B cell (primary cell): ENCODE data around the gene NEU4. TPM values are rescaled to one million over a fixed set of nuclear protein-coding genes. Genes with fewer than 3 reads are reported as not detected.
A peak's percentile ranks its signal among the peaks of the same experiment; 100 is the strongest.

Experiments
- ATAC-seq: fragments of 200-7000 bp; cut with Tn5 transposase; one replicate; pipeline ENCODE4 v1.10.0; 2021; ENCODE audit warnings: low read depth, mild to moderate bottlenecking, moderate number of reproducible peaks, moderate library complexity
- CTCF ChIA-PET: fragments of 350-600 bp; sonication (Branson Sonifier 250); formaldehyde crosslinking; loops from one replicate; lab custom pipeline; 2021; ENCODE audit warnings: antibody characterized with exemption, inconsistent platforms; lab: Charles Lee
- POLR2A ChIA-PET: fragments of 350-600 bp; sonication (Branson Sonifier 250); formaldehyde crosslinking; loops from one replicate; lab custom pipeline; 2021; ENCODE audit warnings: antibody characterized with exemption; lab: Charles Lee
- DNase-seq: peaks from one replicate; pipeline ENCODE4 v3.0.0; 2013
- H2AFZ ChIP-seq: 2 replicates; pipeline ENCODE4 v1.6.1; 2012; ENCODE audit warnings: mild to moderate bottlenecking, low read depth, low read length; ENCODE audit not compliant: insufficient read depth, poor library complexity, severe bottlenecking
- H3K27ac ChIP-seq, 2 donors: 1 replicate in 1 of 2; 2 replicates in 1 of 2; pipeline ENCODE4 v1.5.1; 2012 to 2013; ENCODE audit warnings: low read length in 2 of 2, mild to moderate bottlenecking in 2 of 2, moderate library complexity in 1 of 2
- H3K27me3 ChIP-seq, 4 experiments: fragments of 200-600 bp in 1 of 4; sonication (generic) in 1 of 4; replicated peaks in 1 of 4; 1 replicate in 2 of 4; 2 replicates in 2 of 4; pipeline versions ENCODE4 v1.6.1 to v1.7.0; 2013 to 2016; ENCODE audit warnings: low read length in 3 of 4, mild to moderate bottlenecking in 2 of 4, mixed read lengths in 1 of 4, moderate library complexity in 1 of 4; ENCODE audit not compliant: insufficient read depth in 4 of 4, control insufficient read depth in 3 of 4; ENCODE audit errors: control extremely low read depth in 1 of 4
- H3K36me3 ChIP-seq, 2 experiments: replicated peaks in 1 of 2; 1 replicate in 1 of 2; 2 replicates in 1 of 2; pipeline versions ENCODE4 v1.6.1 to v1.7.1; 2013; ENCODE audit warnings: low read length in 1 of 2; ENCODE audit not compliant: insufficient read depth in 2 of 2, control insufficient read depth in 1 of 2; ENCODE audit errors: control extremely low read depth in 1 of 2, extremely low read depth in 1 of 2
- H3K4me1 ChIP-seq, 2 donors: fragments of 200-600 bp in 1 of 2; sonication (generic) in 1 of 2; 1 replicate in 1 of 2; 2 replicates in 1 of 2; pipeline versions ENCODE4 v1.5.1 to v1.6.1; 2013 to 2017; ENCODE audit warnings: low read length in 2 of 2; ENCODE audit not compliant: control insufficient read depth in 2 of 2, insufficient read depth in 2 of 2
- H3K4me2 ChIP-seq: replicated peaks from 2 replicates; pipeline ENCODE3; 2012; ENCODE audit warnings: mild to moderate bottlenecking, low read depth, low read length; ENCODE audit not compliant: poor library complexity, severe bottlenecking
- H3K4me3 ChIP-seq, 5 experiments: fragments of 200-600 bp in 1 of 5; sonication (generic) in 1 of 5; 1 replicate in 3 of 5; 2 replicates in 2 of 5; pipeline versions ENCODE4 v1.5.1 to v1.7.0; 2011 to 2016; ENCODE audit warnings: low read length in 4 of 5, mild to moderate bottlenecking in 4 of 5, low read depth in 2 of 5, control low read depth in 1 of 5, moderate library complexity in 1 of 5; ENCODE audit not compliant: insufficient read depth in 1 of 5; ENCODE audit errors: control extremely low read depth in 1 of 5, extremely low read depth in 1 of 5
- H3K79me2 ChIP-seq: fragments of 200-600 bp; sonication (generic); one replicate; pipeline ENCODE4 v1.6.0; 2016; ENCODE audit warnings: low read length; ENCODE audit not compliant: control insufficient read depth, insufficient read depth
- H3K9ac ChIP-seq: fragments of 200-600 bp; sonication (generic); 2 replicates; pipeline ENCODE4 v1.6.1; 2017; ENCODE audit warnings: mild to moderate bottlenecking, low read length, moderate library complexity
- H3K9me3 ChIP-seq, 3 donors: one replicate each; pipeline versions ENCODE4 v1.6.1 to v1.7.1; 2013; ENCODE audit warnings: low read length in 2 of 3; ENCODE audit not compliant: control insufficient read depth in 2 of 3, insufficient read depth in 1 of 3; ENCODE audit errors: control extremely low read depth in 1 of 3
- H4K20me1 ChIP-seq: 2 replicates; pipeline ENCODE4 v1.6.0; 2012; ENCODE audit warnings: mild to moderate bottlenecking, low read length; ENCODE audit not compliant: insufficient read depth, control insufficient read depth, poor library complexity, severe bottlenecking
- H3K27ac Mint-ChIP-seq: one replicate; pipeline ENCODE4 v1.8.0; 2021; ENCODE audit warnings: mixed read lengths
- H3K27me3 Mint-ChIP-seq: one replicate; pipeline ENCODE4 v1.8.0; 2021; ENCODE audit warnings: mixed read lengths
- H3K4me1 Mint-ChIP-seq: one replicate; pipeline ENCODE4 v1.8.0; 2021; ENCODE audit warnings: mixed read lengths
- H3K4me3 Mint-ChIP-seq: one replicate; pipeline ENCODE4 v1.8.0; 2021; ENCODE audit warnings: mixed read lengths
- H3K9me3 Mint-ChIP-seq: one replicate; pipeline ENCODE4 v1.8.0; 2022; ENCODE audit warnings: mixed read lengths; ENCODE audit not compliant: insufficient read depth
- EZH2 ChIP-seq: IDR thresholded peaks from 2 replicates; pipeline ENCODE4 v1.6.1; 2012; ENCODE audit warnings: borderline replicate concordance, low read depth, mild to moderate bottlenecking, moderate library complexity, low read length; ENCODE audit not compliant: insufficient read depth, poor library complexity, severe bottlenecking
- WGBS: methylation state at CpG from one replicate; pipeline ENCODE4 v1.1.5; 2013; ENCODE audit warnings: missing lambda C conversion rate; ENCODE audit not compliant: insufficient coverage; 5-methylcytosine and 5-hydroxymethylcytosine counted together
- intact Hi-C: fragments of 100-400 bp; cut with micrococcal nuclease; formaldehyde crosslinking; loops from one replicate; pipeline ENCODE4 v1.10.0; 2022
- polyA plus RNA-seq: library from polyadenylated mRNA; depleted of rRNA; stranded (reverse); fragments of >200 nt; gene quantifications from 2 replicates; pipeline ENCODE4 v1.2.3, GENCODE V29; 2012
- total RNA-seq, 2 donors: library from RNA; stranded (reverse); fragments of 120-200 nt in 1 of 2; gene quantifications; 1 replicate in 1 of 2; 2 replicates in 1 of 2; pipeline versions ENCODE4 v1.2.3 to v1.2.4, GENCODE V29; 2013 to 2022
- TF ChIP-seq, protein P1 (sequence below): fragments of 200-600 bp; IDR thresholded peaks from one replicate; pipeline ENCODE4 v1.8.0; 2022; ENCODE audit warnings: antibody characterized with exemption, mild to moderate bottlenecking

NEU4 gene
- total and polyA plus RNA-seq, 2 donors (not counting 1 experiment from before 2014, with no cell fraction given): 0.19 TPM; not detected in 1

DNA sequence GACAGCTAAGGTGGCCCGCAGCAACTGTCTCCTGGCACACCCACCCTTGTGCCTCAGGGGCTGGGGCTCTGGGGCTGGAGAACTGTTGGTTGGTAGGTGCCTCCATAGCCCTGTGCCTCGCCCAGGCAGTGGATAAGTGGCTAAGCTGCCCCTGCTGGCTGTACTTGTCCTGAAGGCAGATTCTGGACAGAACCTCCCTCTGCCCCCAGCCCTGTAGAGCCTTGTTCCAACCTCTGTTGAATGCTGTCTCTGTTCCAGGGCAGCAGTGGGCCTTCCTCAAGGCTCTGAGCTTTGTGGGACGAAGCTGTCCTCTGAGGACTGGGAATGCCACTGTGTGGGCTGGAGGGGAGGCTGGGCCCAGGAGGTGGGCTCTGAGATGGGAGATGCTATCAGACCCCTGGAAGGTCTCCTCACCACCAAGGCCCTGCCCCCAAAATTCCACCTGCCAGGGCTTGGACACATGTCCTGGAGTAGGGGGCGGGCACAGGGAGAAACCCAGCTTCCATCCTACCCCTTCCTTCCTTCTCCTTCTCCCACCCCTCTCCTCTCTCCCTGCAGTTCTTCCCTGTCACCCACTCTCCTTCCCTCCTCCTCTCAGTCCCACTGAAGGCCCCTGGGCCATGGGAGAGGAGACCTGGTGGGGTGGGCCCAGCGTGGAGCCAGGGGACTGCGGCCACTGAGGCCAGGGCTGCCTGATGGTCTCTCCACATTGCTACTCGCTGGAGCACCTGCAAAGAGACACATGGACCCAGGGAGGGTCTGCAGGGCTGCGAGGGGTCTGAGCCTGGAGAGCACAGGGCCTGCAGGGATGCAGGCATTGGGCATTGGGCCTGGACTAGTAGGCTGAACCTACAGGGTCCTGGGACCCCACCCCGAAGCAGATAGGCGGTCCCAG lies 51.4 kb downstream of the NEU4 start:
- Histone ChIP-seq H4K20me1 (no peaks in the 10 kb centered on the region), H3K4me1 (peaks cover 36 to 50% of the 10 kb centered on the region in 2 donors), H3K9me3 (peaks cover 0 to 15% (median 0%) of the 10 kb centered on the region in 3 donors), H3K27me3 (peaks cover 0 to 47% (median 30%) of the 10 kb centered on the region in 4 experiments), H3K36me3 (no peaks in the 10 kb centered on the region), H3K79me2 (no peaks in the 10 kb centered on the region), H3K4me2 (peak overlapping the region; percentile 74), H3K27ac (peak overlapping the region; percentile 35 to 44), H3K9ac (peak overlapping the region; percentile 32), H3K4me3 (peak overlapping the region in 2 of 5 experiments; percentile 21 to 52), H2AFZ (peak overlapping the region; percentile 20)
- intact Hi-C loops: no loop called here
- ATAC-seq: peak; percentile 19
- no peak for DNase-seq
- Mint-ChIP-seq H3K4me1 (peaks cover 44% of the 10 kb centered on the region), H3K9me3 (no peaks in the 10 kb centered on the region), H3K27me3 (peaks cover 29% of the 10 kb centered on the region), H3K4me3 (peak overlapping the region; percentile 81), H3K27ac (peak overlapping the region; percentile 88)
- CTCF ChIA-PET: interaction anchor here (1.0 kb wide), 1 partner anchor 17 kb away, joined by 5 read pairs; no protein-coding TSS in a partner anchor
- POLR2A ChIA-PET: interaction anchor here (0.9 to 1.2 kb wide), 3 partner anchors 16 to 126 kb away, joined by 3 to 4 read pairs (median 3); partner anchors contain the start of gene D2HGDH
- TF ChIP-seq EZH2: no peak
- TF ChIP-seq, protein P1, sequence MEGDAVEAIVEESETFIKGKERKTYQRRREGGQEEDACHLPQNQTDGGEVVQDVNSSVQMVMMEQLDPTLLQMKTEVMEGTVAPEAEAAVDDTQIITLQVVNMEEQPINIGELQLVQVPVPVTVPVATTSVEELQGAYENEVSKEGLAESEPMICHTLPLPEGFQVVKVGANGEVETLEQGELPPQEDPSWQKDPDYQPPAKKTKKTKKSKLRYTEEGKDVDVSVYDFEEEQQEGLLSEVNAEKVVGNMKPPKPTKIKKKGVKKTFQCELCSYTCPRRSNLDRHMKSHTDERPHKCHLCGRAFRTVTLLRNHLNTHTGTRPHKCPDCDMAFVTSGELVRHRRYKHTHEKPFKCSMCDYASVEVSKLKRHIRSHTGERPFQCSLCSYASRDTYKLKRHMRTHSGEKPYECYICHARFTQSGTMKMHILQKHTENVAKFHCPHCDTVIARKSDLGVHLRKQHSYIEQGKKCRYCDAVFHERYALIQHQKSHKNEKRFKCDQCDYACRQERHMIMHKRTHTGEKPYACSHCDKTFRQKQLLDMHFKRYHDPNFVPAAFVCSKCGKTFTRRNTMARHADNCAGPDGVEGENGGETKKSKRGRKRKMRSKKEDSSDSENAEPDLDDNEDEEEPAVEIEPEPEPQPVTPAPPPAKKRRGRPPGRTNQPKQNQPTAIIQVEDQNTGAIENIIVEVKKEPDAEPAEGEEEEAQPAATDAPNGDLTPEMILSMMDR: no peak
- 93% methylated on average over 9 of the region's 10 CpGs for WGBS

DNA sequence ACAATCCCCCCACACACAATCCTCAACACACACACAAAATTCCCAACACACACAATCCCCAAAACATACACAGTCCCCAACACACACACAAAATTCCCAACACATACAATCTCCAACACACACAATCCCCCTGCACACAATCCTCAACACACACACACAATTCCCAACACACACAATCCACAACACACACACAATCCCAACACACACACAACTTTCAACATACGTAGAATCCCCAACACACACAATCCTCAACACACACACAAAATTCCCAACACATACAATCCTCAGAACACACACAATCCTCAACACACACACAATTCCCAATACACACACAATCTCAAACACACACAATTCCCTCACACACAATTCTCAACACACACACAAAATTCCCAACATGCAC lies 52.3 kb downstream of the NEU4 start:
- CTCF ChIA-PET: no interaction called here
- Histone ChIP-seq H3K79me2 (no peaks in the 10 kb centered on the region), H3K4me2 (no peak overlapping the region), H3K9me3 (peaks cover 0 to 15% (median 0%) of the 10 kb centered on the region in 3 donors), H3K9ac (no peak overlapping the region), H3K4me3 (no peak overlapping the region), H3K4me1 (peaks cover 36 to 54% of the 10 kb centered on the region in 2 donors), H3K27me3 (peaks cover 0 to 55% (median 36%) of the 10 kb centered on the region in 4 experiments), H3K36me3 (no peaks in the 10 kb centered on the region), H2AFZ (no peak overlapping the region), H3K27ac (no peak overlapping the region), H4K20me1 (no peaks in the 10 kb centered on the region)
- Mint-ChIP-seq H3K4me1 (peaks cover 49% of the 10 kb centered on the region), H3K9me3 (no peaks in the 10 kb centered on the region), H3K27ac (peak overlapping the region; percentile 27), H3K4me3 (peak overlapping the region; percentile 14), H3K27me3 (peaks cover 35% of the 10 kb centered on the region)
- DNase-seq (no peak), ATAC-seq (no peak)
- POLR2A ChIA-PET: no interaction called here
- intact Hi-C loops: no loop called here
- WGBS: 92% methylated on average over 1 of the region's 1 CpG
- TF ChIP-seq, protein P1: no peak
- no peak for TF ChIP-seq EZH2
